CD4-positive, alpha-beta T cell treated with Interleukin-12 subunit alpha and Interleukin-12 subunit beta, for 1 hour (primary cell): Measurements from ENCODE around the gene TRAK1.

Source experiments
- DNase-seq: peaks from one replicate; pipeline ENCODE4 v3.0.0-alpha.2; 2020

Gene TRAK1

GRCh38 chr3:42090973-42091731 is at the start of gene TRAK1:
Gene TRAK1 (plus strand): TSS chr3:42091357. CDS start chr3:42091470, 113 bp downstream.
- no peak for DNase-seq

GRCh38 chr3:42042747-42043098 is 48.4 kb upstream of the TRAK1 start:
- DNase-seq = no peak

GRCh38 chr3:42043099-42043813 is 47.9 kb upstream of the TRAK1 start:
- no peak for DNase-seq

- no peak for DNase-seq
Measured at GRCh38 chr3:42045708-42046243, 45.4 kb upstream of the TRAK1 start.

- peak; percentile 28 for DNase-seq
Measured at GRCh38 chr3:42048526-42048925, 42.6 kb upstream of the TRAK1 start.

- DNase-seq = no peak
Measured at GRCh38 chr3:42050126-42050525, 41.0 kb upstream of the TRAK1 start.

- DNase-seq = no peak
Measured at GRCh38 chr3:42051384-42052131, 39.6 kb upstream of the TRAK1 start.

- DNase-seq = no peak
Measured at GRCh38 chr3:42052132-42052483, 39.0 kb upstream of the TRAK1 start.

GRCh38 chr3:42052484-42053351 is 38.4 kb upstream of the TRAK1 start:
- no peak for DNase-seq

- DNase-seq = no peak
Measured at GRCh38 chr3:42053476-42053875, 37.7 kb upstream of the TRAK1 start.

- no peak for DNase-seq
Measured at GRCh38 chr3:42055291-42055690, 35.9 kb upstream of the TRAK1 start.

GRCh38 chr3:42056840-42057239 is 34.3 kb upstream of the TRAK1 start:
- DNase-seq = no peak

- no peak for DNase-seq
Measured at GRCh38 chr3:42057561-42058211, 33.5 kb upstream of the TRAK1 start.

GRCh38 chr3:42061025-42061712 is 30.0 kb upstream of the TRAK1 start:
- no peak for DNase-seq

- no peak for DNase-seq
Measured at GRCh38 chr3:42061713-42062380, 29.3 kb upstream of the TRAK1 start.

- DNase-seq = no peak
Measured at GRCh38 chr3:42062464-42062863, 28.7 kb upstream of the TRAK1 start.

- DNase-seq = no peak
Measured at GRCh38 chr3:42063888-42064287, 27.3 kb upstream of the TRAK1 start.

GRCh38 chr3:42066516-42067181 is 24.5 kb upstream of the TRAK1 start:
- DNase-seq = no peak

GRCh38 chr3:42067326-42067725 is 23.8 kb upstream of the TRAK1 start:
- DNase-seq = peak; percentile 13
